Vagina (tissue), 2 donors: ENCODE data around the gene CRTC1. TPM values are rescaled to one million over a fixed set of nuclear protein-coding genes. Genes with fewer than 3 reads are reported as not detected.

Experiments used
- DNase-seq, 2 donors: peaks; one replicate each; pipeline ENCODE4 v3.0.0-alpha.2; 2017; ENCODE audit errors: extremely low spot score in 2 of 2
- H3K27ac ChIP-seq: fragments of 200-600 bp; sonication (generic); one replicate; pipeline ENCODE4 v1.5.1; 2019
- H3K27me3 ChIP-seq: fragments of 200-600 bp; sonication (generic); one replicate; pipeline ENCODE4 v1.5.1; 2019
- H3K36me3 ChIP-seq, 2 donors: fragments of 200-600 bp; sonication (generic); one replicate each; pipeline ENCODE4 v1.5.1; 2017 to 2019
- H3K4me1 ChIP-seq: fragments of 200-600 bp; sonication (generic); one replicate; pipeline ENCODE4 v1.5.1; 2019
- H3K4me3 ChIP-seq, 2 donors: fragments of 200-600 bp; sonication (generic); 1 replicate in 1 of 2; 2 replicates in 1 of 2; pipeline ENCODE4 v1.5.1; 2016 to 2019
- H3K9me3 ChIP-seq: fragments of 200-600 bp; sonication (generic); one replicate; pipeline ENCODE4 v1.5.1; 2019
- POLR2A ChIP-seq, 2 donors: fragments of 450-650 bp; IDR thresholded peaks; one replicate each; pipeline ENCODE4 v1.6.1; 2017; ENCODE audit warnings: antibody characterized with exemption in 2 of 2, mild to moderate bottlenecking in 2 of 2, moderate library complexity in 2 of 2
- POLR2AphosphoS5 ChIP-seq, 2 donors: sonication (generic); formaldehyde crosslinking; IDR thresholded peaks; one replicate each; pipeline ENCODE4 v1.9.0; 2017; ENCODE audit warnings: antibody characterized with exemption in 2 of 2, mild to moderate bottlenecking in 2 of 2, low read depth in 1 of 2; ENCODE audit not compliant: insufficient read depth in 1 of 2
- intact Hi-C: fragments of 100-400 bp; cut with DNase I; formaldehyde crosslinking; loops from one replicate; pipeline ENCODE4 v1.15.1; 2023
- total RNA-seq: library from RNA; depleted of rRNA; stranded (reverse); fragments of >200 nt; gene quantifications from one replicate; pipeline ENCODE4 v1.2.3, GENCODE V29; 2016
- TF ChIP-seq, protein P1 (sequence below), 3 experiments: fragments of 450-650 bp in 2 of 3; fragments of 200-600 bp in 1 of 3; sonication (generic) in 1 of 3; IDR thresholded peaks; one replicate each; pipeline ENCODE4 v1.5.1; 2017 to 2019; ENCODE audit warnings: antibody characterized with exemption in 3 of 3, mild to moderate bottlenecking in 2 of 3, moderate library complexity in 2 of 3

CRTC1 gene
- total RNA-seq, 1 donor from 2014 or later: 7.4 TPM

DNA sequence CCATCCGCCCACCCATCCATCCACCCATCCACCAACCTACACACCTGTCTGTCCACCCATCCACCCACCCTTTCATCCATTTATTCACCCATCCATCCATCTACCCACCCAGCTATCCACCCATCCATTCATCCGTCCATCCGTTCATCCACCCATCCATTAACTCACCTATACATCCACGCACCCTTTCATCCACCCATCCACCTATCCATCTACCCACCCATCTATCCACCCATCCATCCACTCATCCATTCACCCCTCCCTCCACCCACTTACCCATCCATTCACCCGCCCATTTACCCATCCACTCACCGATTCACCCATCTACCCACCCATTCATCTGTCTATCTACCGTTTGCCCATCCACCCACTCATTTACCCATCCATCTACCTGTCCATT is 29.0 kb upstream of the CRTC1 start:
- DNase-seq: no peak
- intact Hi-C loops: no loop called here
- Histone ChIP-seq H3K9me3 (no peaks in the 10 kb centered on the region), H3K4me3 (no peak overlapping the region), H3K27ac (no peak overlapping the region), H3K27me3 (no peaks in the 10 kb centered on the region), H3K36me3 (no peaks in the 10 kb centered on the region), H3K4me1 (peaks cover 46% of the 10 kb centered on the region)
- TF ChIP-seq POLR2AphosphoS5 (IDR thresholded peaks at IDR 0.05; ENCODE audit: insufficient read depth in 1 of 2, low read depth in 1 of 2) (no peak), POLR2A (IDR thresholded peaks at IDR 0.05) (no peak)
- TF ChIP-seq, protein P1, sequence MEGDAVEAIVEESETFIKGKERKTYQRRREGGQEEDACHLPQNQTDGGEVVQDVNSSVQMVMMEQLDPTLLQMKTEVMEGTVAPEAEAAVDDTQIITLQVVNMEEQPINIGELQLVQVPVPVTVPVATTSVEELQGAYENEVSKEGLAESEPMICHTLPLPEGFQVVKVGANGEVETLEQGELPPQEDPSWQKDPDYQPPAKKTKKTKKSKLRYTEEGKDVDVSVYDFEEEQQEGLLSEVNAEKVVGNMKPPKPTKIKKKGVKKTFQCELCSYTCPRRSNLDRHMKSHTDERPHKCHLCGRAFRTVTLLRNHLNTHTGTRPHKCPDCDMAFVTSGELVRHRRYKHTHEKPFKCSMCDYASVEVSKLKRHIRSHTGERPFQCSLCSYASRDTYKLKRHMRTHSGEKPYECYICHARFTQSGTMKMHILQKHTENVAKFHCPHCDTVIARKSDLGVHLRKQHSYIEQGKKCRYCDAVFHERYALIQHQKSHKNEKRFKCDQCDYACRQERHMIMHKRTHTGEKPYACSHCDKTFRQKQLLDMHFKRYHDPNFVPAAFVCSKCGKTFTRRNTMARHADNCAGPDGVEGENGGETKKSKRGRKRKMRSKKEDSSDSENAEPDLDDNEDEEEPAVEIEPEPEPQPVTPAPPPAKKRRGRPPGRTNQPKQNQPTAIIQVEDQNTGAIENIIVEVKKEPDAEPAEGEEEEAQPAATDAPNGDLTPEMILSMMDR (IDR thresholded peaks at IDR 0.05): no peak

DNA sequence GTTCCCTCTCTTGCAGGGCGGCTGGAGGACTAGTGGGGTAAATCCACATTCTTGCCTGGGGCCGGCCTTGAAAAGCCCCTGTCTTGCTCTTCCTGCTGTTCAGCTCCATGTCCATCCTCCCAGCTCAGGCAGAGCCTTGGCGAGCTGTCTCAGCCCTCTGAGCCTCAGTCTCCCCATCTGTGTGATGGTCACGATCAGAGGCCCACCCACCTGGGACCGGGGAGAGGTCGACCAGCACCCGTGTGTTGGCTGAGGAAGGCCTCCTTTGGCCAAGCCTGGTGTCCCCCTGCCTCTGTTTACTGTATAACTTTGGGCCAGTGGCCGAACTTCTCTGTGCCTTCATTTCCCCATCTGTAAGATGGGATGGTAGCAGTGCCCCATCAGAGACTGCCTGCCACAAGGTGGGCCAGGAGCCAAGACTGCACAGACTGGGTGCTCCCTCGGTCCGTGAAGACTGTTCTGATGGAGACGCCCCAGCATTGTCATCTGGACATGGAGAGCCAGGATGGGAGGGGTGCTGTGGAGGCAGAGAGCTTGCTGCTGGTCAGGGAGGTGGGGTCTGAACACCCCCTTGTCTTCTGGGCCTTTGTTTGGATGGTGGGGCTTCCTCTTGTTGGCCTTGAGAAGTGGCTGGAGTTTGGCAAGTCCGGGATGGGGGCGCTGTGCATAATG is 28.2 kb upstream of the CRTC1 start:
- Histone ChIP-seq H3K36me3 (no peaks in the 10 kb centered on the region), H3K27me3 (no peaks in the 10 kb centered on the region), H3K9me3 (no peaks in the 10 kb centered on the region), H3K4me1 (peaks cover 47% of the 10 kb centered on the region), H3K4me3 (no peak overlapping the region), H3K27ac (no peak overlapping the region)
- intact Hi-C loops: no loop called here
- no peak for DNase-seq
- no peak for TF ChIP-seq POLR2A (IDR thresholded peaks at IDR 0.05)

DNA sequence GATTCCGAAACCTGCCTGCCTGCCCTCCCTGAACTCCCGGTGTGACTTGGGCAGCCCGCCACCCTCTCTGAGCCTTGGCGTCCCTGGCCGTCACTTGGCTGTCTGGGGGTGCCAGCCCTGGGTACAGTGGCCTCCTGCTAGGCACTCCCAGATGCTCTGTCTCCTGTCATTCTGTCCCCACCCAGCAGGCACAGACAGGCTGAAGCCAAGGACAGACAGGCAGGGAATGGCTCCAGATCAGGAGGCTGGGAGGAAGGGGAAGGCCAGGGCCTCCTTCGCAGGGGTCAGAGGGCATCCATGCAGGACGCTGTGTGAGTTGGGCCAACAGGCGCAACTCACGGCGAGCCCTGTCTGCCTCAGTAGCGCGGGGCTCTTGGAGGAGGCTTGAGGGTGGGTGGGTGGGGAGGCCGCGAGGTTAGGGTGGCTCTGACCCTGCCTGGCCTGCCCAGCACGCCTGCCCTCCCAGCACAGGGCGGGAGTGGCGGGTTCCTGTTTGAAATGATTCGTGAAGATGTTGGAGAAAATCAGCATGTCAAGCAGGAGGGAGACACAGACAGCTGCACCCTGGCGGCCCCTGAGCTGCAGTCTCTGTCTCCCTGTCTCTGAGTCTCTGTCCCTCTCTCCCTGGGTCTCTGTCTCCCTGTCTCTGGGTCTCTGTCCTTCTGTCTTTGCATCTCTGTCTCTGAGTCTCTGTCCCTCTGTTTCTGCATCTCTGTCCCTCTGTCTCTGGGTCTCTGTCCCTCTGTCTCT is 27.0 kb upstream of the CRTC1 start:
- H3K36me3 ChIP-seq: no peaks in the 10 kb centered on the region
- H3K4me1 ChIP-seq: peaks cover 49% of the 10 kb centered on the region
- no peak overlapping the region for H3K4me3 ChIP-seq
- TF ChIP-seq POLR2AphosphoS5 (IDR thresholded peaks at IDR 0.05; ENCODE audit: insufficient read depth in 1 of 2, low read depth in 1 of 2): no peak
- DNase-seq: no peak
- H3K27ac ChIP-seq: peak overlapping the region; percentile 90
- H3K27me3 ChIP-seq: no peaks in the 10 kb centered on the region
- H3K9me3 ChIP-seq: no peaks in the 10 kb centered on the region
- intact Hi-C loops: no loop called here

DNA sequence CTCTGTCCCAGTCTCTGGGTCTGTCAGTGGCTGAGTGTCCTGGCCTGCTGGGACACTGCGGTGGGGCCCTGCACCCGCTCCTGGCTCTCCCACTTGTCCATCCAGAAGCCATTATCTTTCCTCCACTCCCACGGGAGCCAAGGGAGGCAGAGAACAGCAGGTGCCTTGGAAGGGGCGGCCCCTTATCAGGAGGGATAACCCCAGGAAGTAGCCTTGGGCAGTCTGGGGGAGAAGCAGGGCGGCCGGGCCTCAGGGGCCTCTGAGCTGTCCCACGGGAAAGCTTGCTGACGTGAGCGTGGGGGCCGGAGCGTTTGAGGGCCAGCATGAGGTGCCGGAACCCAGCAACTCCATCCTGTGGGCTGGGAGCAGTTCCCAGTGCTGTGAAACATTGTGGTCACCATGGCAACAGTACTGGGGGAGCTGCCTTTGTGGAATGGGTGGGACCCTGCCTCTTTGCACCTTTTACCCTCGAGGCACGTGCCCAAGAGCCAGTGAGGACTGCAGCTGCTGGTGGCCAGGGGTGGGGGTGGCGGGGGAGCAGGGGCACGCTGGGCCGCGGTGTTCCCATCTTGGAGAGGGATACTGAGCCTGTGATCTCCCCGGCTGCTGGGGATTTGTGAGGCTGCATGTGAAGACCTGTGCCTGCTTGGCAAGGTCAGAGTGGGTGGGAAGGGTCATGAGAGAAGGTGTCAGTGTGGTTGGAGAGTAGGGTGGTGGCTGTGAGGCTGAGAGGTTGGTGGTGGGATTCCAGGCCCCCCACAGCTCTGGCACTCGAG is 25.7 kb upstream of the CRTC1 start:
- Histone ChIP-seq H3K27ac (peak overlapping the region; percentile 90), H3K4me1 (peaks cover 43% of the 10 kb centered on the region), H3K4me3 (no peak overlapping the region), H3K27me3 (no peaks in the 10 kb centered on the region), H3K36me3 (no peaks in the 10 kb centered on the region), H3K9me3 (no peaks in the 10 kb centered on the region)
- no peak for DNase-seq
- TF ChIP-seq, protein P1 (IDR thresholded peaks at IDR 0.05): no peak
- peak; percentile 45 to 73 for TF ChIP-seq POLR2AphosphoS5 (IDR thresholded peaks at IDR 0.05; ENCODE audit: insufficient read depth in 1 of 2, low read depth in 1 of 2)
- intact Hi-C loops: no loop called here

DNA sequence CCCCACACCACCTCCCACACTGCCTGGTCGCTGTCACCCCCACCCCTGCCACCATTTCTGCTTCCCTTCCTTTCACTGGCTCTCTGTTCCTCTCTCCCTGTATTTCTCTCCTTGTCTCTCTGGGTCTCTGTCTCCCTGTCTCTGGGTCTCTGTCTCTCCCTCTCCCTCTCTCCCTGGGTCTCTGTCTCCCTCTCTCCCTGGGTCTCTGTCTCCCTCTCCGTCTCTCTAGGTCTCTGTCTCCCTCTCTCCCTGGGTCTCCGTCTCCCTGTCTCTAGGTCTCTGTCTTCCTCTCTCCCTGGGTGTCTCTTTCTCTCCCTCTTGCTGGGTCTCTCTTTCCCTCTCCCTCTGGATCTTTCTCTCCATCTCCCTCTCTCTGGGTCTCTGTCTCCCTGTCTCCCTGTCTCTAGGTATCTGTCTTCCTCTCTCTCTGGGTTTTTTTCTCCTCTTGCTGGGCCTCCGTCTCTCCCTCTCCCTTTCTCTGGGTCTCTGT is 25.1 kb upstream of the CRTC1 start:
- H3K27ac ChIP-seq: peak overlapping the region; percentile 90
- no peak for DNase-seq
- peaks cover 43% of the 10 kb centered on the region for H3K4me1 ChIP-seq
- no peaks in the 10 kb centered on the region for H3K36me3 ChIP-seq
- intact Hi-C loops: no loop called here
- no peak overlapping the region for H3K4me3 ChIP-seq
- no peaks in the 10 kb centered on the region for H3K27me3 ChIP-seq
- H3K9me3 ChIP-seq: no peaks in the 10 kb centered on the region
- TF ChIP-seq POLR2AphosphoS5 (IDR thresholded peaks at IDR 0.05; ENCODE audit: insufficient read depth in 1 of 2, low read depth in 1 of 2) (no peak), POLR2A (IDR thresholded peaks at IDR 0.05) (no peak)
- TF ChIP-seq, protein P1 (IDR thresholded peaks at IDR 0.05): no peak
